Kidney (tissue), 14 donors: Measurements from ENCODE around the gene COLQ. TPM values are rescaled to one million over a fixed set of nuclear protein-coding genes. Genes with fewer than 3 reads are reported as not detected.

Source experiments
- DNase-seq, 5 donors: peaks; one replicate each; pipeline ENCODE4 v3.0.0-alpha.2; 2013 to 2020
- FAIRE-seq: peaks from 2 replicates; lab custom pipeline; 2012; peaks lifted over from hg19 to GRCh38; lab: Jason Lieb, UNC
- H3K27ac ChIP-seq, 2 donors: one replicate each; pipeline ENCODE4 v1.7.0; 2013; ENCODE audit warnings: low read depth in 2 of 2, low read length in 2 of 2, inconsistent platforms in 1 of 2
- H3K27me3 ChIP-seq: one replicate; pipeline ENCODE4 v1.7.1; 2013; ENCODE audit warnings: low read length, inconsistent platforms; ENCODE audit not compliant: control insufficient read depth, insufficient read depth
- H3K36me3 ChIP-seq, 3 donors: one replicate each; pipeline versions ENCODE4 v1.7.0 to v1.7.1; 2013; ENCODE audit warnings: low read length in 3 of 3, control low read depth in 1 of 3, inconsistent platforms in 1 of 3; ENCODE audit not compliant: insufficient read depth in 3 of 3, control insufficient read depth in 2 of 3
- H3K4me1 ChIP-seq, 3 donors: one replicate each; pipeline versions ENCODE4 v1.7.0 to v1.7.1; 2013; ENCODE audit warnings: low read length in 3 of 3, inconsistent platforms in 1 of 3, low read depth in 1 of 3; ENCODE audit not compliant: control insufficient read depth in 2 of 3, insufficient read depth in 2 of 3
- H3K4me3 ChIP-seq, 3 donors: one replicate each; pipeline versions ENCODE4 v1.7.0 to v1.8.1; 2013; ENCODE audit warnings: low read length in 3 of 3, control low read depth in 1 of 3, inconsistent platforms in 1 of 3
- H3K9ac ChIP-seq, 3 donors: one replicate each; pipeline versions ENCODE4 v1.7.0 to v1.7.1; 2013; ENCODE audit warnings: low read length in 3 of 3, control low read depth in 1 of 3, inconsistent platforms in 1 of 3
- H3K9me3 ChIP-seq, 3 donors: one replicate each; pipeline versions ENCODE4 v1.7.0 to v1.7.1; 2013; ENCODE audit warnings: low read length in 3 of 3, control low read depth in 1 of 3, inconsistent platforms in 1 of 3; ENCODE audit not compliant: control insufficient read depth in 2 of 3, insufficient read depth in 1 of 3
- CTCF ChIP-seq: IDR thresholded peaks from 3 replicates; pipeline ENCODE4 v1.5.1; 2012; ENCODE audit warnings: mild to moderate bottlenecking, moderate library complexity, borderline replicate concordance; ENCODE audit not compliant: insufficient read depth; ENCODE audit errors: extremely low read depth
- intact Hi-C: fragments of 100-400 bp; cut with DNase I; formaldehyde crosslinking; loops from one replicate; pipeline ENCODE4 v1.11.1; 2022
- polyA plus RNA-seq: library from polyadenylated mRNA; stranded (reverse); fragments of 350-450 nt; fragmentation: Illumina TruSeq; extraction: RNeasy Lipid Tissue Mini Kit (QIAGEN cat#74804); gene quantifications from one replicate; pipeline ENCODE4 v1.2.3, GENCODE V29; 2014; ENCODE audit warnings: low read depth, low replicate concordance; ENCODE audit not compliant: insufficient read depth
- total RNA-seq: library from RNA; stranded (reverse); fragmentation: NEBNext Ultra II Directional; extraction: Animal tissue kit (Norgen Biotek cat#: 25700); gene quantifications from one replicate; pipeline ENCODE4 v1.2.1, GENCODE V29; 2021
- donor health status: control.
- donor health status: control.
- donor health status: control.
- donor health status: control.
- donor health status: control.
- donor health status: DM: yes; HTN: yes; CAD: no.
- donor health status: Normal renal cell carcinoma (clear cell type).

COLQ gene
- total and polyA plus RNA-seq, 2 donors from 2014 or later, result 1.2 to 4.3 TPM

GRCh38 chr3:15409774-15410173 is 111.7 kb downstream of the COLQ start:
- FAIRE-seq (no peak), DNase-seq (no peak)
- intact Hi-C loops, result no loop called here
- H3K36me3 ChIP-seq, result peaks cover 0 to 12% (median 5%) of the 10 kb centered on the region in 3 donors
- no peak for TF ChIP-seq CTCF
- H3K27me3 ChIP-seq, result no peaks in the 10 kb centered on the region
- no peaks in the 10 kb centered on the region for H3K4me1 ChIP-seq
- H3K9ac ChIP-seq, result no peak overlapping the region
- no peak overlapping the region for H3K27ac ChIP-seq
- no peak overlapping the region for H3K4me3 ChIP-seq
- H3K9me3 ChIP-seq, result no peaks in the 10 kb centered on the region

- Histone ChIP-seq H3K9ac (no peak overlapping the region), H3K27ac (no peak overlapping the region), H3K9me3 (no peaks in the 10 kb centered on the region), H3K4me1 (no peaks in the 10 kb centered on the region), H3K36me3 (peaks cover 0 to 8% (median 0%) of the 10 kb centered on the region in 3 donors), H3K4me3 (no peak overlapping the region), H3K27me3 (no peaks in the 10 kb centered on the region)
- intact Hi-C loops, result no loop called here
- DNase-seq (no peak), FAIRE-seq (no peak)
- TF ChIP-seq CTCF, result no peak
These were observed 112.3 kb downstream of the COLQ start for GRCh38 chr3:15409239-15409638.

- TF ChIP-seq CTCF, result peak; percentile 34
- H3K36me3 ChIP-seq, result no peaks in the 10 kb centered on the region
- FAIRE-seq (peak; percentile 87), DNase-seq (peak in 2 of 5 donors; percentile 63 to 77)
- H3K4me3 ChIP-seq, result no peak overlapping the region
- no peak overlapping the region for H3K27ac ChIP-seq
- intact Hi-C loops, result no loop called here
- no peaks in the 10 kb centered on the region for H3K27me3 ChIP-seq
- no peaks in the 10 kb centered on the region for H3K4me1 ChIP-seq
- no peaks in the 10 kb centered on the region for H3K9me3 ChIP-seq
- H3K9ac ChIP-seq, result no peak overlapping the region
These were observed 116.0 kb downstream of the COLQ start for GRCh38 chr3:15405448-15406050.

GRCh38 chr3:15404767-15405166 is 116.7 kb downstream of the COLQ start:
- Histone ChIP-seq H3K36me3 (no peaks in the 10 kb centered on the region), H3K27me3 (no peaks in the 10 kb centered on the region), H3K4me1 (no peaks in the 10 kb centered on the region), H3K9me3 (no peaks in the 10 kb centered on the region), H3K4me3 (no peak overlapping the region), H3K9ac (no peak overlapping the region), H3K27ac (no peak overlapping the region)
- FAIRE-seq, result no peak
- DNase-seq, result no peak
- intact Hi-C loops, result no loop called here
- TF ChIP-seq CTCF, result no peak
